ENCODE results near the gene BTBD10. TPM values are rescaled to one million over a fixed set of nuclear protein-coding genes. Genes with fewer than 3 reads are reported as not detected.
A peak's percentile ranks its signal among the peaks of the same experiment; 100 is the strongest.

The BTBD10 gene
- total RNA-seq (2021) = 22.4 and 23.3 TPM in 2 replicates
- long read RNA-seq, transcript BTBD10-208 (8 exons, 1,662 nt) = major isoform, 65 of 195 reads
- long read RNA-seq, transcript BTBD10-201 (9 exons, 2,504 nt) = minor isoform, 59 of 195 reads
- long read RNA-seq, partial matches to known transcripts = 43 of 195 reads
- long read RNA-seq, other reads (novel, unspliced or antisense) = 28 of 195 reads

DNA sequence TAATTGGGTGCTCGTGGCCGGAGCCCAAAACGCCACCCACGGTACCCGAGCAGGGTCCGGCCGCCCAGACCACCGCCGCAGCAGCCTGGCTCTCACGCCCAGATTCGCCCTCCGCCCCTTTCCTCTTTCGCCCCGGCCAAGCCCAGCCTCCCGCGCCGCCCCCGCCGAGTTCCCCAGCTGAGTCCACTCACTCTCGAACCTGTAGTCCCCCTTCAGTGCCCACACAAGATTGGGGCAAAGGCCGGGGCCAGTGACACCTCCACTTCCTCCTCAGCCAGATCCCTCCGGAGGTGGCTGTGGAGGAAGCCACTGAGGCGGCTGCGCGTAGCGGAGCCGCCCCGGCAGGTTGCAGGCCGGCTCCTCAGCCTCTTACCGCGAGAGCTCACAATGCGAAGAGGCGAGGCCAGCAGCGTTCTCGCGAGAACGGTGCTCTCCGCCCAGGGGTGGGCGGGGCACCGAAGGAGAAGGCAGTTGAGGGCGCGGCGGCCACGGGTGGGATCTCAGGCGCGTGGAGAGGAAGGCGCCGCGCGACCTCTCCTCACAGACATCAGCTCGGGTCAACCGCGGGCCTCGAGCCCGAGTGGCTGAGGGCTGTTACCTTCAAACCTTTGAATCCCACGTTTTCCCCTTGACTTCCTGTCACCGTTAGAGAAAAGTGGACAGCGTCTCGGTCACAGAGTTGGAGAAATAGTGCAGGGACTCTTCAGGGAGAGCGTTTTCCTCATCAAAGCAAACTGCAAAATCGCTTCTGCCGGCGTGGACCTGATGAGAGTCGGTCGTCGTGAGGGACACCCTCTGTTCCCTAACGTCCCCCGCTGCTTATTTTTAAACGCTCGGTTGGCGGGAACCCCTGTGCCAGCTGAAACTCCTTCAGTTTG lies at the start of gene BTBD10:
Gene BTBD10 (minus strand): TSS at position 322 of the 878 bp plus-strand sequence. CDS start 18,098 bp downstream, outside the sequence.
- Mint-ChIP-seq H3K27me3 (ENCODE audit: low read depth) (no peaks in the 10 kb centered on the region; the same call in 1 of the 2 replicates), H3K36me3 (ENCODE audit: insufficient read depth in 1 of 3, low read depth in 3 of 3) (no peaks in the 10 kb centered on the region), H3K4me3 (peak within 1 kb of the TSS; percentile 98), H3K4me1 (peaks cover 20 to 23% of the 10 kb centered on the region in 2 experiments), H3K27ac (peak within 1 kb of the TSS; percentile 92 to 100 (median 98)), H3K9me3 (no peaks in the 10 kb centered on the region)
- H2AK5ac ChIP-seq (ENCODE audit: insufficient read length, low read length) = no peak within 1 kb of the TSS
- peak within 1 kb of the TSS; percentile 85 for H3K9ac ChIP-seq (ENCODE audit: extremely low read depth, insufficient read length, low read length)
- no peaks in the 10 kb centered on the region for H3K79me1 ChIP-seq (ENCODE audit: insufficient read depth, low read depth, low read length, poor library complexity, severe bottlenecking)
- H3K23ac ChIP-seq (ENCODE audit: insufficient read length, low read depth, low read length) = no peak within 1 kb of the TSS
- peak within 1 kb of the TSS; percentile 53 for H2AFZ ChIP-seq (ENCODE audit: low read length)
- no peaks in the 10 kb centered on the region for H3K27me3 ChIP-seq (ENCODE audit: insufficient read depth, low read length)
- no peak within 1 kb of the TSS for H4K91ac ChIP-seq (ENCODE audit: insufficient read length, low read depth, low read length)
- no peak within 1 kb of the TSS for H4K8ac ChIP-seq (replicated peaks; ENCODE audit: insufficient read length, low read depth, low read length)
- WGBS (ENCODE audit: extremely low coverage, insufficient read length, low lambda C conversion rate) = no CpG with 5 or more reads among the region's 71 CpGs
- no peak within 1 kb of the TSS for H2BK15ac ChIP-seq (ENCODE audit: low read depth, low read length)
- H2BK12ac ChIP-seq (ENCODE audit: insufficient read length, low read depth, low read length) = no peak within 1 kb of the TSS
- H3K14ac ChIP-seq (ENCODE audit: insufficient read depth, low read length) = peak within 1 kb of the TSS; percentile 52; the same call in 1 of the 2 replicates
- H2BK120ac ChIP-seq (ENCODE audit: low read depth, low read length, poor library complexity, severe bottlenecking) = no peak within 1 kb of the TSS
- peak within 1 kb of the TSS; percentile 39 for H3K18ac ChIP-seq (ENCODE audit: insufficient read length, low read depth, low read length)
- no peak within 1 kb of the TSS for H3K56ac ChIP-seq (ENCODE audit: insufficient read length, low read depth, low read length)
- H2BK20ac ChIP-seq (ENCODE audit: low read depth, low read length, poor library complexity, severe bottlenecking) = no peak within 1 kb of the TSS
- no peaks in the 10 kb centered on the region; the same call in 1 of the 2 replicates for H3K4me1 ChIP-seq (ENCODE audit: insufficient read depth, low read length)
- H4K5ac ChIP-seq (ENCODE audit: insufficient read length, low read depth, low read length) = no peak within 1 kb of the TSS
- no peaks in the 10 kb centered on the region; the same call in 1 of the 2 replicates for H3K79me2 ChIP-seq (ENCODE audit: insufficient read depth, low read length)
- H3K9me3 ChIP-seq (ENCODE audit: control insufficient read depth, low read depth, low read length) = no peaks in the 10 kb centered on the region
- no peaks in the 10 kb centered on the region for H4K20me1 ChIP-seq (ENCODE audit: control insufficient read depth, insufficient read depth, insufficient read length)
- peak; percentile 92 for DNase-seq
- no peak within 1 kb of the TSS for H2BK5ac ChIP-seq (ENCODE audit: insufficient read length, low read length)
- H3T11ph ChIP-seq (ENCODE audit: low read length) = no peak within 1 kb of the TSS
- H3K4me2 ChIP-seq (ENCODE audit: insufficient read depth, insufficient read length, low read length) = peak within 1 kb of the TSS; percentile 63
- no peak within 1 kb of the TSS for H3K27ac ChIP-seq (ENCODE audit: insufficient read length, low read depth, low read length)
- TF ChIP-seq, protein P1, sequence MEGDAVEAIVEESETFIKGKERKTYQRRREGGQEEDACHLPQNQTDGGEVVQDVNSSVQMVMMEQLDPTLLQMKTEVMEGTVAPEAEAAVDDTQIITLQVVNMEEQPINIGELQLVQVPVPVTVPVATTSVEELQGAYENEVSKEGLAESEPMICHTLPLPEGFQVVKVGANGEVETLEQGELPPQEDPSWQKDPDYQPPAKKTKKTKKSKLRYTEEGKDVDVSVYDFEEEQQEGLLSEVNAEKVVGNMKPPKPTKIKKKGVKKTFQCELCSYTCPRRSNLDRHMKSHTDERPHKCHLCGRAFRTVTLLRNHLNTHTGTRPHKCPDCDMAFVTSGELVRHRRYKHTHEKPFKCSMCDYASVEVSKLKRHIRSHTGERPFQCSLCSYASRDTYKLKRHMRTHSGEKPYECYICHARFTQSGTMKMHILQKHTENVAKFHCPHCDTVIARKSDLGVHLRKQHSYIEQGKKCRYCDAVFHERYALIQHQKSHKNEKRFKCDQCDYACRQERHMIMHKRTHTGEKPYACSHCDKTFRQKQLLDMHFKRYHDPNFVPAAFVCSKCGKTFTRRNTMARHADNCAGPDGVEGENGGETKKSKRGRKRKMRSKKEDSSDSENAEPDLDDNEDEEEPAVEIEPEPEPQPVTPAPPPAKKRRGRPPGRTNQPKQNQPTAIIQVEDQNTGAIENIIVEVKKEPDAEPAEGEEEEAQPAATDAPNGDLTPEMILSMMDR (conservative IDR thresholded peaks at IDR 0.05) = no peak
- H3K23me2 ChIP-seq (ENCODE audit: insufficient read length, low read depth, low read length, poor library complexity, severe bottlenecking) = peaks cover 7% of the 10 kb centered on the region
- H3K4ac ChIP-seq (ENCODE audit: low read depth, low read length) = no peak within 1 kb of the TSS

All from H9 (cell line).